Breast epithelium (tissue), 3 donors: ENCODE results near the gene TSHZ3.

ENCODE experiments used
- CTCF ChIP-seq, 3 donors: fragments of 450-650 bp; IDR thresholded peaks; one replicate each; pipeline ENCODE4 v1.5.1; 2016 to 2017; ENCODE audit warnings: antibody characterized with exemption in 3 of 3, mild to moderate bottlenecking in 3 of 3, moderate library complexity in 3 of 3
- POLR2A ChIP-seq: fragments of 450-650 bp; IDR thresholded peaks from one replicate; pipeline ENCODE4 v1.6.1; 2016; ENCODE audit warnings: antibody characterized with exemption, mild to moderate bottlenecking, moderate library complexity
- POLR2AphosphoS5 ChIP-seq, 3 donors: sonication (generic); formaldehyde crosslinking; IDR thresholded peaks; one replicate each; pipeline ENCODE4 v1.6.1; 2017; ENCODE audit warnings: antibody characterized with exemption in 3 of 3

DNA sequence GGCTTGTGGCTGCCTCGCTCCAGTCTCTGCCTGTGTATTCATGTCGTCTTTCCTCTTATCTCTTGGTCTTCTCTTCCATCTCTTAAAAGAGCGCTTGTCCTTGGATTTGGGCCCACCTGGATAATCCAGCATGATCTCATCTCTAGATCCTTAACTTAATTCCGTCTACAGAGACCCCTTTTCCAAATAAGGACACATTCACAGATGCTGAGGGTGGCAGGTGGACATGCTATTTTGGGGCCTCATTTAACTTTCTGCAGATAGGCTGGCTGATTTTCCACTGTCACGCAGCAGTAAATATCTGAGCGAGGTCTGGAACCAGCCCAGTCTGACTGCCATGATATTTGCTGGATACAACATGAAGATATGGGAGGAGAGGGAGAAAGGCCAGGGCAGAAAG lies 41.5 kb upstream of the TSHZ3 start:
- TF ChIP-seq CTCF (IDR thresholded peaks at IDR 0.05) (no peak), POLR2A (no peak), POLR2AphosphoS5 (IDR thresholded peaks at IDR 0.05) (no peak)
